ENCODE data around the gene PERP.
A peak's percentile ranks its signal among the peaks of the same experiment; 100 is the strongest.
"Not testable (repeated sequence)": the region's sequence is repeated elsewhere in the genome, so short reads cannot be mapped to it uniquely, and the experiment has no call there.

The PERP gene

DNA sequence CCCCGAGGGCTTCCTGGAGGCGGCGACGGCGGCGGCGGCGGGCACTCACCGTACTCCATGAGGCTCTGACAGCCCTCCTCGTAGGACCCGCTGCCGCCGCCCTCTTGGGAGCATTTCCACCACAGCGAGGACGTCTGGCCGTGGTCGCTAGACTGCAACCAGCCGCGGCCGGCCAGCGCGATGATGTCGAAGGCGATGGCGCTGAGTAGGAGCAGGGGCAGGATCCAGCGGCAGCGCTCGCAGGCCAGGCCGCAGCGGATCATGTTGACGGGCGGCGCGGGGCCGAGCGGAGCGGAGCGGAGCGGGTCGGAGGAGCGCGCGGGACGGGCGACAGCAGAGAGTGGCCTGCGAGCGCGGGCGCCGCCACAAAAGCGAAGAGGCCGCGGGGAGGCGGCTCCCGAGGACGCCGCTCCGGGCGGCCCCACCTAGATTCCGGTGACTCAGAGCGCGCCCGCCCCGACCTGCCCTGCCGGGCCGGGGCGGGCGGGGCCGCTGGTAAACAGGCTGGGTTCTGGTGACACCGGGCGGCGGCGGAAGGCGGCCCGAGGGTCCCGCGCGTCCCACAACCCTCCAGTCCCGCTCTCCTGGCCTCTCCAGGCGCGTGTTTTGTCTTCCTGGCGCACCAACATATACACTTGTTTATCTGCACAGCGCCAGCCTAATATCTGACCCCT, at the start of gene PERP:
Gene PERP, minus strand, starts transcription at position 342 of the 674 bp plus-strand sequence. Its CDS starts 79 bp downstream, at position 263.
- peak; percentile 27 for DNase-seq

DNA sequence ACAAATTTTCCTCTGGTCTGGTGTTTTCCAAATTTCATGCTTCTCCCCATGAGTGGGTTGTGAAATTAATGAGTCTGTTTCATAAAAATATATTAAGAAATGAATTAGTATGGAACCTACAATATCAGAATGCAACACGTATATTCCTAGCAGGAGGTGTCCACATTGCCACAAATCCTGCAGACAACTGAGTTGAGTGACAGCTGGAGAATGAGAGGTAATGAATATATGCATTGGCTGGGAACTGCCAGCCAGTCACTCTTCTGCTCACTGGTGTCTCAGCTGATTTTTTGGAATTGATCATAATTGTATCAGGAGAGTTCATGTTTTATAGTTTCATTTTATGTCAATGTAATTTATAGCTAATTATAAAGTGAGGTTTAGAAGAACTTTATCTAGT, 48.2 kb upstream of the PERP start:
- DNase-seq = no peak

DNA sequence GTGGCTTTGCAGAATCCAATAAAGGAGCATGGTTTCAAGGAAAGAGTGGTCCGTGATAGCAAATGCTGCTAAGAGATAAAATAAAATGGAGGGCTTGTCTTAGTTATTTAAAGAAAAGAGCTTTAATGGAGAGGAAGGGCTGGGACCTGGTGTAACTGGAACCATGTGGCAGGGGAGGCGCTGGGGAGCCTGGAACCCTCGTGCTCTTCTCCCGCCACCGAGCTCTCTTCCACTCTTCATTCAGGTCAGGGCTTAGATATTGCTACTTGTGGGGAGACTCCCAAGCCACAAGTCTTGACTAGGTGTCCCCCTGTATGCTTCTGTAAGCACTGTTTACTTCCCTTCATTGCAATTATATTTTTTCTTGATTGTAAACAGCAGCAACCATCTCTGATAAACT, 39.3 kb upstream of the PERP start:
- no peak for DNase-seq

DNA sequence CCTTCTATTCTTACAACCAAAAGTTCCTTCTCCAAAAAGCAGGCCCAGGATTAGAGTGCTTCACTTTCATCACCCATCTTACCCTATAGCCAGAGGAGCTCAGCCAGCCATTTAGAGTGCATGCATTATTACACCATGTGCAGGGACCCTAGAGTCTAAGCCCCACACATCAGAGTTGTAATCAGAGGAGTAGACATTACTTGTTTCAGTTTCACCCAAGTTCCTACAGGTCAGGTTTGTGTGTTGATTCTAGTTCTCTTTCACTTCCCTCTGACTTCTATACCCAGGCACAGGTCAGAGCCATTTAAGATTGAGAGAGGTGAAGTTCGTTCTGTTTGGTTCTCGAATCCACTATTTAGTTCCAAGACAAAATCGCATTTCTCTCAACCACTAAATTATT, 38.2 kb upstream of the PERP start:
- no peak for DNase-seq

DNA sequence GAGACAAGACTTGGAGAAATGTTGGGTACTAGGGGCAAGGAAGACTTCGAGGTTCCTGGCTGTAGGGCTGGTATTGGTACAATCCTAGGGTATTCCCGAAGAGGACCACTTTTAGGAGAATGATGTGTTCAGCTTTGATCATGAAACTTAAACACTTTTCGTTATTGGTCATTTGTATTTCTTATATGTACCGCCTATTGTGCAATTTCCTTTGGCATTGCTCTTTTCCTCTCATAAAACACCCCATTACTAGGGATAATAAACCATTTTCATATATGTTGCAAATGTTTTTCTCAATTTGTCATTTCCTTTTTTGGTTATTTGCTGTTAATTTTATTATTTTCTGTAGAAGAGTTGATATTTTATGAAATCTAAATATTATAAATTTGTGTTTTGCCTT, 35.6 kb upstream of the PERP start:
- no peak for DNase-seq

DNA sequence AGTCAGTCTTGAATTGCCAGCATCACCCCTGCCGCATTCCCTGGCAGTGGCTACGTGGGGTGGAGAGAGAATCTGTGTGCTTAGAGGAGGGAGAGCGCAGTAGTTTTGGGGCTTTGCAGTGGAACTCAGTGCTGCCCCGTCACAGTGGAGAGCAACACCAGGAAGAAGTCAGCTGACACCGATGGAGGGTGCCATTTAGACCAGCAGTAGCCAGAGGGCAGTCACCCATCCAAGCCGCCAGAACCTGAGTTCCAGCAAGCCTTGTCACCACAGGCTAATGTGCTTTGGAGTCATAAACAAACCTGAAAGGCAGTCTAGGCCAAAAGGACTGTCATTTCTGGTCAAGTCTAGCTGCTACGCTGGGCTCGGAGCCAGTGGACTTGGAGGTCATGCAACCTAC, 22.0 kb upstream of the PERP start:
- no peak for DNase-seq

DNA sequence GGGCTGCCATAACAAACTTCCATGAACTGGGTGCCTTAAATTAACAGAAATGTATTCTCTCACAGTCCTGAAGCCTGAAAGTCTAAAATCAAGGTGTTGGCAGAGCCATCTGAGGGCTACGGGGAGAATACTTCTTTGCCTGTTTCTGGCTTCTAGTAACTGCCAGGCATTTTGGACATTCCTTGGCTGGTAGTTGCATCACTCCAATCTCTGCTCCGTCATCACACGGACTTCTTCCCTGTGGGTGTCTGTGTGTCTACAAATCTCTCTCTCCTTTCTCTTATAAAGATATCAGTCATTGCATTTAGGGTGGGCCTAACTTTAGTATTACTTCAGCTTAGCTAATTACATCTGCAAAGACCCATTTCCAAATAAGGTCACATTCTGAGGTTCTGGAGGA, 20.9 kb upstream of the PERP start:
- DNase-seq = no peak

DNA sequence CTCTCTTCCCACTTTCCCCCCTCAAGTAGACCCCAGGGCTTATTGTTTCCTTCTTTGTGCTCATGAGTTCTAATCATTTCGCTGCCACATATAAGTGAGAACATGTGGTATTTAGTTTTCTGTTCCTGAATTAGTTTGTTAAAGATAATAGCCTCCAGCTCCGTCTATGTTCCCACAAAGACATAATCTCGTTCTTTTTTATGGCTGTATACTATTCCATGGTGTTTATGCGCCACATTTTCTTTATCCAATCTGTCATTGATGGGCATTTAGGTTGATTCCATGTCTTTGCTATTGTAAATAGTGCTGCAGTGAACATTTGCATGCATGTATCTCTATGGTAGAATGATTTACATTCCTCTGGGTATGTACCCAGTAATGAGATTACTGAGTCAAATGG, 16.9 kb upstream of the PERP start:
- DNase-seq = no peak

DNA sequence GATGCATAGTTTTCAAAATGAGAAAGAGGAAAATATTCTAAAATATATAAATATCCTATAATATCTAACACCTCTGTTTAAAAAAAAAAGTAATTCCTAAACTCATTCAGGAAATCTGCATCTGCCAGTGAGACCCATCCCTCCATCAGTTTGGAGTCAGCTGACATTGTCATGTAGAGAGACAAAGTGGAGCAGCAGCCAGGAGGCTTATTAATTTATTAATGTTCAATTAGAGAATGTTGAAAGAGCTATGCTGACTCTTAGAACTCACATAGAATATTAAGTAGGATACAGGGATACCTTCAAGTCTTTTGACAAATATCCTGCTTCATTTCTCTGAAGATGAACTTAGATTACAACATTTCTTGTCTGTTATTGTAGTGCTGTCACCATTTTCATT, 12.8 kb upstream of the PERP start:
- DNase-seq = no peak

DNA sequence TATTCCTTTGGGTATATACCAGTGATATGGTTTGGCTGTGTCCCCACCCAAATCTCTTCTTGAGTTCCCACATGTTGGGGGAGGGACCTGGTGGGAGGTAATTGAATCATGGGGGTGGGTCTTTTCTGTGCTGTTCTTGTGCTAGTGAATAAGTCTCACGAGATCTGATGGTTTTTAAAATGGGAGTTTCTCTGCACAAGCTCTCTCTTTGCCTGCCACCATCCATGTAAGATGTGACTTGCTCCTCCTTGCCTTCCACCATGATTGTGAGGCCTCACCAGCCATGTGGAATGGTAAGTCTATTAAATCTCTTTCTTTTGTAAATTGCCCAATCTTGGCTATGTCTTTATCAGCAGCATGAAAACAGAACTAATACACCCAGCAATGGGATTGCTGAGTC, 12.0 kb upstream of the PERP start:
- DNase-seq = not testable (repeated sequence)

DNA sequence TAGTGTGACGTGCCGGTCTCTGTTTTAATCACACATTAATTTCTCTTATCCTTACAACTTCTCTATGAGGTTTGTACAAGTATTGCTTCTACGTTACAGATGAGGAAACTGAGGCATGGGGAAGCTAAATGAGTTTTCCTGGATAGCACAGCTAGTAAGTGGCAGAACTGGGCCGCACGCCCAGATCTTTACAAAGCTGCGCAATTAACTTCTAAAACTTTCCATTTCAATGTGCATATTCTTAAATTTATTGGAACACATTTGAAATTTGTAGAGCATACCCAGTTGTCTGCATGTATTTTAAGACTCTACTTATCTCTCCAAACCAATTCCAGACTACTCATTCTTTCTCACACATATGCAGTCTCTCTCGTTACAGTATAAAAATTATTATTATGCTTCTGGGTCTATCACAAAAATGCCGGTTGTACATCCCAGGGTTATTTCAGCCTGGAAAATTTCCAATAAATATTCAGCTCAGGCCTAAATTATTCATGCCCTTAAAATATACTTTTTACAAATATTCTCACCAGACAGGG, 10.2 kb upstream of the PERP start:
- DNase-seq = no peak

DNA sequence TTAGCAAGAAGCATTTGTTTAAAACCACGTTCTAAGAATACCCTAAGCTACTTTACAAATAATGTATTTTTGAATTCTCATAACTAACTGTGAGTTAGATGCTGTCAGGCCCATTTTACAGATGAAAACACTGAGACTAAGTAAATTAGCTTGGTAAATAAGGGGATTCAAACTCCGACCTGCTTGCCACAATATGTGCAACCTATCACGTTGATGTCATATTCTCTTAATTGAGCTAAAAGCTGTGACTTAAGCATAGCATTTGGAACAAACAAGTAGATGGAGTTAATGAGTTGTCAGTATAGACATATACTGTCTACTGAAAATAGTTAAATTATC, 9.4 kb upstream of the PERP start:
- no peak for DNase-seq

DNA sequence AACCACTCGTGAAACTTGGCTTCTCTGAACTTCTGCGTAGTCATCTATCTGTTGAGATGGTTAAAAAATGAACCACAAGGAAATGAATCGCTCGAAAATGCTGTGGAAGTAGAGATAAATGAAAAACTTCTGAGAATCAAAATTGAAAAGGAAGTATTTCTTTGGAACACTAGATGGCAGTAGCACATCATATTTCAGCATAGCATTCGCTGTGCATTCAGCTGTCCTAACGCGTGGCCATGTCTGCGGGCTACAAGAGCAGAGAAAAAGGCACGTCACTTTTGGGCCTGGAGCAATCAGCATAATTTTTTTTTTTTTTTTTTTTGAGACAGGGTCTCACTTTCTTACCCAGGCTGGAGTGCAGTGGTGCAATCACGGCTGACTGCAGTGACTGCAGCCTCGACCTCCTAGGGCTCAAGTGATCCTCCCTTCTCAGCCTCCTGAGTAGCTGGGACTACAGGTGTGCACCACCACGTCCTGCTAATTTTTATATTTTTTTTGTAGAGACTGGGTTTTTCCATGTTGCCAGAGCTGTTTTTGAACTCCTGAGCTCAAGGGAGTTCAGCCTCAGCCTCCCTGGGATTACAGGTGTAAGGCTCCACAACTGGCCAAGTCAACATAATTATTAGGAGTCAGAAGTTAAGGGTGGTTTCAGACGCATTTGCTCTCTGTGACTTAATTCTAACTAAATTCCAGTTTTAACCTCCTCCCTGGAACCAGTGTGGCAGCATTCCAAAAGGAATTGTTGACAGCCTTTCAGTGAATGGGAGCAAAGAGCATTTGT, 8.8 kb upstream of the PERP start:
- DNase-seq = peak; percentile 70

DNA sequence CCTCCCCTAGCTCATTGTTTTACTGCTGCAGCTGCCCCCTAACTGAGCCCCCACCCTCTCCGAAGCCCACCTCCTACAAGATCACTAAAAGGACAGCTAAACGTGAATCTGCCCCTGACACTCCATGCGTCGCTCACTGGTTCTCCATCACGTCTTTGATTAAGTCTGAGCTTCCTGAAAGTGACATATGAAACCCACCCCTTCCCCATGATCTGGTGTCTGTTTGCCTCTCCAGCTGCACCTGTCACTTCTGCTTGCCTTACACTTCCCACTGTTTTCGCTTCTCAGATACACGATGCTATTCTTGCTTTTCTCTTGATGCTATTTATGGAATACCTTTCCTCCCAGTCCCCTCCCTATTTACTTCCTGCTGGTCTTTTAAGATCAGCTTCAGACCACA, 8.0 kb upstream of the PERP start:
- no peak for DNase-seq

DNA sequence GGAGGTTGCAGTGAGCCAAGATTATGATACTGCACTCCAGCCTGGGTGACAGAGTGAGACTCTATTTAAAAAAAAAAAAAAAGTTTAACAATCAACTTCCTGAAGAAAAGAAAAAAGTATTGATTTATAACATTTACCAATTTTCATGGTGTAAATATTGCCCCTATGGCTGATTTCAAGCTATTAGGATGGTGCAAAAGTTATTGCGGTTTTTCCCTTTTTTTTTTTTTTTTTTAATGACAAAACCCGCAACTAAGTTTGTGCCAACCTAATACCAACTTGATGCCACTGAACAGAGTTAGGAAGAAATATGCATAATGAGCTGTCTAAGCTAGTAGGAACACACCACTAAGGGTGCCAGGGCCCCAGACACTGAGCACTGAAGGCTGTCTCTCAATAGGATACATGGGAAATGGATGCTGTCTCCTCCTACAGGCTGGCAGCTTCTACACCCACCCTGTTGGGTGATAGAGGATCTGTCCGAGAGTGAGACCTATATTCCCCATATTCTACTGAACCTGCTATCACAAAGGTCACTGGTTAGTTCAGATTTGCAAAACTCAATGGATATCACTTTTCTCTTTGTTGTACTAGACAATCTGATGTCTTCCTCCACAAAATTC, 6.5 kb upstream of the PERP start:
- no peak for DNase-seq

DNA sequence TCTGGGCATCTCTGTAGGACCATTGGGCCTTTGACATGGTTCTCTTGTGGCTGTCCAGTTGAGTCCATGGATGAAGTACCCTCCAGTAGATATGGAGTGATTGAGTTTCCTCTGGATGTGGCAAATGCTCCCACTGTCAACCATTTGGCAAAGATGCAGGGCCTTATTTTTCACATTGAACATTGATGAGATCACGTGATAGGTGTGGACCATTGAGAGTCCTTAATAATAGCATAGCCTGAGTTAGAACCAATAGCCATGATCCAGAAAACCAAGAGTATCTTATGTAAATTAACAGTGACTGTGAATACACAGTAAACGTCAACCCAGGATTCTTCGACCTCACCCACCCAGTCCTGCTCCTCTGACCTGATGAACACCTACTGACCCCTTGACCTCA, 3.0 kb upstream of the PERP start:
- no peak for DNase-seq

DNA sequence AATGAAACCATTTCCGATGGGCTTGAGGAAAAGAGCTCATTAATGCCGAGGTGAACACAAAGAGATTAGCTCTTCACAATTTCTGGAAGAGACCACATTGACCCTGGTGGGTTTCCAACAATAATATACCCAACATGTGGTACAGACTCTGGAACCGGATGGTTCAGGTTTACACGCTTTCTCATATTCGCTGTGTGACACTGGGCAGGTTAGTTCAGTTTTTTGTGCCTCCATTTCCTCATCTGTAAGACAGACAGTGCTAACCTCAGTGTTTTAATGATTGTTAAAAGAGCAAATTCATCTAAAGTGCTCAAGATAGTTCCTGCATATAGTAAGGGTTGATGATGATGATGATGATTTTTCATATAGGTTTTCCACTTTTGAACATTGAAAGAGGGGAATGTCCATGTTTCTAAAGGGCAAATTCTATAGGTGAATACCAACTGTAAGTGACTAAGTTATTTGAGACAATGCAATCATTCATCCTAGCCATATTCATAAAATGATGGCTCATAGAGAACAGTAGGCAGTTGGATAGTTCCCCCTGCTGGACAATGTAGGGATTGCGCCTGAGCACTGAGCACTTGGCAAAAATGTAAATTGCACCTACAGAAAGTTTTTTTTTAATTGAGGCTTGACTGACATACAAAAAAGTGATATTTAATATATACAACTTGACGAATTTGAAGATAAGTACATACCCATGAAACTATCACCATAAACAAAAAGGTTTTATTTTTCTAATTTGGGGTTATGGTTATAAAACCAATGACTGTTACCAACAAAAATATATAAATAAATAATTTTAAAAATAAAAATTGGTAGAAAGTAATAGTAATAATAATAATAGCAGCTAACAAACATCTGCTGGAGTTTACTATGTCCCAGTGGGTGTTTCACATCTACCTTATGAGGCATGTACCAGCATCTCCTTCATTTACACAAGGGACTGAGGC, 2.1 kb upstream of the PERP start:
- peak; percentile 70 for DNase-seq

DNA sequence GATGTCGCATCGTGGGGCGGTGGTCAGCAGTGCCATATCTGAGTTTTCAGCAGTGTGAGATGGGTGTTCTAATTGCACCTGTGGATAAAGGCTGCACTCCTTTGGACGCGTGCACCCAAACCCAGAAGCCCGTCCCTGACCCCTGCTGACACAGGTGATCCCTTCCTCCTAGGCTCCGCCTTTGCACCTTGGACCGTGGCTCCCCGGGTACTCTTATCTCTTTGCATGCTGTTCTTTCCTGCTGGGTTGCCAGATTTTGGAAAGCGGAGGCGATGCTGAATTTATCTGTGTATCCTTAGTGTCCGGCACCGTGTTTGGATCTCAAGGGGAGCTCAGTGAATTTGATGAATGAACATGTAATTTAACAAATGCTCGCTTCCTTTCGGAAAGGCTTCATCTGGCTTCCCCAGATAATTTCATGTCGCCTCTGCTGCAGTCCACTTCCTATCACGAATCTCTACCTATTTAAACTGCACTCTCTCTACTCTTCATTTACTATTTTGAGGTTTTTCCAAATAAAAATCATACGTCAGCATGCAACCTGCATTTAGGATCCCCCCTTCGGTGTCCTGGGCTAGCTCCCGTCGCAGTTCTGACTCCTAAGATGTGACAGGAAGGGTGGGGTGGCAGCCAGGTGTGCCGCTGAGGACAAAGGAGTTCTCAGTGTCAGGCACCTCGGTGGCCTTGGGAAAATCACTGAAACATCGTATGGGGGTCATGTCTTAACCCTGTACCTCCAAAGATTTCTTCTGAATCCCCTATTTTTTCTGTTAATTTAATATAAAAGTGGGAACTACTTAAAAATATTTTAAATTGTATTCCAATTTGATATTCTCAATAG, 753 bp upstream of the PERP start:
- no peak for DNase-seq

DNA sequence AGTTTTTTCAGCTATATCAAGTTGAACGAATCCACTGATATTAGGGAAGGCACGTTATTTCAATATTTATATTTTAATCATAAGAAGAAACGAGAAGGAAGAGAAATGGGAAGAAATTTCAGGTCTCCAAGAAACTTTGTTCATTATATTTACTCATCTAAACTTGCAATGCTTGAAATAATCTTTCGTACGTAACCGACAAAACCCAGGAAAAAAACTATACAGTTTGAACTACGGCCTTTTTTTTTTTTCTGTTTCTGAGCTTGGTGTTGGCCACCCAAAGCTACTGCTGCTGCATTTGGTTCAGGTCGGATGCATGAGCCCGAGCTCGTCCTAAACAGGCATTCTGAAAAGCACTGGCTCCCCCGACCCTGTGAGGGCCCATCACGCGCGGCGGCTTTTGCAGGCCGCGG, 548 bp downstream of the PERP start:
- DNase-seq = no peak

DNA sequence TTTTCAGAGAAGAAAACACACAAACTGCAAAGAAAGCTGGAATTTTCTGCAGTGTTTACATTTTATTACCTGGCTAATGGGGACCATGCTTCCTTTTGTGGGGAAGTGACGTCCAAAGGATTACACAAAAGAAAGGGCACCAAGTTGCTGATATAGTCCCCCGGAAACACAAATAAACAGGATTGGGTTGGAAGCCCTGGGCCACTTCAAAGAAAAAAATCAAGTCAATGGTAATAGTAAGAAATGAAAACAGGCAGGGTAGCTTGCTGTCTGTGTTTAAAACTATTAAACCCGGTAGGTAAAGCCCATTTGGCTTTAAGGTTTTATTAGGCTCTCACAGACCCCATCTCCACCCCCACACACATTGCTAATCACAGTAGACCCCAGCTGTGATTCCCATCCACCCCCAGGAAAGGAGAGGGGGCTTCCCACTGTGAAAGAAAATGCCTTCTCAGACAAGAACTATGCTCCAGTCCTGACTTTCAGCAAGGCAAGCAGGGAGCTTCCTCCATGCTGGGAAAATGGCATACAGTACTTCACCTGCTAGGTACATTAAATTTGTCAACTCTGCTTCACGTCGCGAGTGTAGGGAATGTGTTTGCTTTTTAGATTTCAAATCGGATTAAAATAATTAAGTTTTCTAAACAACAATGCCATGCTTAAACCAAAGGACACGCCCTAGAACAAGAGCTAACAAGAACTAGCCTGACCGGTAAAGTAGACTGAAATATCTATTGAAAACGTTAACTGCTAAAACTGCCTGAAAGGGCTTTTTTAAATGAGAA, 1.1 kb downstream of the PERP start:
- DNase-seq = no peak

DNA sequence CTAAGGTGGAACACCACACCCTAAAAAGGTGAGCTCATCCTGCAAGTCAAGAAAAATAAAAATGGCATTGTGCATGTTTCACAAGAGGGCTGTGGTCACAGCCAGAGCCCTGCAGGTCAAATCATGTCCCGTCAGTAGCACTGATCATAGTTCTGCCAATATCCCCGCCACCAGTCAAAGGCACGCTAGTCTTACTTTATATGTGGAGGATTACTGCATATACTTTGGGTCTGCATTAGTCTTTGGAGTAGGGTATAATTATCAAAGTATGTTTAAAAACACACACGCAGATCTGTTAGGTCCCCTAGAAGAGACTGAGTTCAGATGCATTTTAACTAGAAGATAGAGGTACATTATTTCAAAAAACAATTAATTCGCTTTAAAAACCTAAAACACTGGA, 1.8 kb downstream of the PERP start:
- DNase-seq = no peak
